ENCODE data around the gene ATP6V1F. TPM values are rescaled to one million over a fixed set of nuclear protein-coding genes. Genes with fewer than 3 reads are reported as not detected.

Gene ATP6V1F
- polyA plus RNA-seq, 1 donor (not counting 4 experiments of a cell fraction or from before 2014, with no cell fraction given): 263 TPM

DNA sequence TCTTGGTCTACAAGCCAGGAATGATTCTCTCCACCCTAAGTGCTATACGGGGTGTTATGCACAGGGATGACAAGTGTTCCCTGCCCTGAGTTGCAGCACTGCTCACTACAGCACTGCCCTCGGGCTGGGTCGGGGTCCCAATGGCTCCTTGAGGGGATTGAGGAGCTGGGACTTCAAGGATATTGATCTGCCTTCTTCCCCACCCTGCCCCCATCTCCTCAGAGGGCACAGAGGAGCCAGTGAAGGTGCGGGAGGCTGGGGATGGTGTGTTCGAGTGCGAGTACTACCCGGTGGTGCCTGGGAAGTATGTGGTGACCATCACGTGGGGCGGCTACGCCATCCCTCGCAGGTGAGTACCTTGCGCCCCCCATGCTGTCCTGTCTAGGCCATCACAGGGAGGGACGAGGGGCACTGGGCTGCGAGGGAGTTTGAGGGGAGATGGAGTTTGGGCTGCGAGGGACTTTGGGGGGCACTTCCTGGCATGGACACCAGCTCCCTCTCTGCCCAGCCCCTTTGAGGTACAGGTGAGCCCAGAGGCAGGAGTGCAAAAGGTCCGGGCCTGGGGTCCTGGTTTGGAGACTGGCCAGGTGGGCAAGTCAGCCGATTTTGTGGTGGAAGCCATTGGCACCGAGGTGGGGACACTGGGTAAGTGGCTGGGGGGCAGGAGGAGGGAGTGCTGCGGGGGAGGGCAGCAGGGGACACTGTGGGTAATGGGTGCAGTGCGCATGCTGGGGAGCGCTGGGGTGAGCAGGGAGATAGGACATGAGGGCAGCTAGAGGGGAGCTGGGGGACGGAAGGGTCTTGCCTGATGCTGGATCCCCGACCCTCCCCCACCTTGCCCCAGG, 22.1 kb upstream of the ATP6V1F start:
- no peaks in the 10 kb centered on the region for H4K20me1 ChIP-seq (ENCODE audit: control insufficient read depth, extremely low read depth, insufficient read depth, low read length)
- FAIRE-seq (no peak), DNase-seq (ENCODE audit: low read depth, low spot score) (no peak)
- no peaks in the 10 kb centered on the region for H3K79me2 ChIP-seq (ENCODE audit: control insufficient read depth, insufficient read depth, low read length)
- no peak overlapping the region for H2AFZ ChIP-seq (ENCODE audit: control insufficient read depth, low read length)
- TF ChIP-seq, protein P1, sequence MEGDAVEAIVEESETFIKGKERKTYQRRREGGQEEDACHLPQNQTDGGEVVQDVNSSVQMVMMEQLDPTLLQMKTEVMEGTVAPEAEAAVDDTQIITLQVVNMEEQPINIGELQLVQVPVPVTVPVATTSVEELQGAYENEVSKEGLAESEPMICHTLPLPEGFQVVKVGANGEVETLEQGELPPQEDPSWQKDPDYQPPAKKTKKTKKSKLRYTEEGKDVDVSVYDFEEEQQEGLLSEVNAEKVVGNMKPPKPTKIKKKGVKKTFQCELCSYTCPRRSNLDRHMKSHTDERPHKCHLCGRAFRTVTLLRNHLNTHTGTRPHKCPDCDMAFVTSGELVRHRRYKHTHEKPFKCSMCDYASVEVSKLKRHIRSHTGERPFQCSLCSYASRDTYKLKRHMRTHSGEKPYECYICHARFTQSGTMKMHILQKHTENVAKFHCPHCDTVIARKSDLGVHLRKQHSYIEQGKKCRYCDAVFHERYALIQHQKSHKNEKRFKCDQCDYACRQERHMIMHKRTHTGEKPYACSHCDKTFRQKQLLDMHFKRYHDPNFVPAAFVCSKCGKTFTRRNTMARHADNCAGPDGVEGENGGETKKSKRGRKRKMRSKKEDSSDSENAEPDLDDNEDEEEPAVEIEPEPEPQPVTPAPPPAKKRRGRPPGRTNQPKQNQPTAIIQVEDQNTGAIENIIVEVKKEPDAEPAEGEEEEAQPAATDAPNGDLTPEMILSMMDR (optimal IDR thresholded peaks at IDR 0.05 in 1 of 3, IDR thresholded peaks at IDR 0.05 in 1 of 3, conservative IDR thresholded peaks at IDR 0.05 in 1 of 3; ENCODE audit: extremely low read depth in 1 of 3, insufficient read depth in 2 of 3, low read length in 3 of 3): no peak
- TF ChIP-seq EZH2 (IDR thresholded peaks at IDR 0.05; ENCODE audit: low read length): no peak
- dilution Hi-C loops (cut with MboI; ENCODE audit: extremely low pct_ligation_motif_present, low sequenced_read_pairs): no loop called here
- no peaks in the 10 kb centered on the region for H3K27me3 ChIP-seq (ENCODE audit: control insufficient read depth, extremely low read depth, insufficient read depth, low read length)
- H3K4me2 ChIP-seq (ENCODE audit: control insufficient read depth, extremely low read depth, insufficient read depth, low read depth, low read length): no peak overlapping the region
- no peak overlapping the region for H3K9ac ChIP-seq (ENCODE audit: control insufficient read depth, extremely low read depth, insufficient read depth, low read length)
- no peaks in the 10 kb centered on the region for H3K36me3 ChIP-seq (ENCODE audit: control insufficient read depth in 2 of 2, extremely low read depth in 1 of 2, insufficient read depth in 2 of 2, low read length in 2 of 2)
- no peaks in the 10 kb centered on the region for H3K4me1 ChIP-seq (ENCODE audit: control insufficient read depth, extremely low read depth, insufficient read depth, low read length)
- H3K27ac ChIP-seq (ENCODE audit: control insufficient read depth, insufficient read depth, low read length): no peak overlapping the region
- no peaks in the 10 kb centered on the region for H3K9me1 ChIP-seq (ENCODE audit: control insufficient read depth, extremely low read depth, insufficient read depth, low read length)
- H3K4me3 ChIP-seq (ENCODE audit: control insufficient read depth in 2 of 3, extremely low read depth in 1 of 3, insufficient read depth in 2 of 3, low read depth in 1 of 3, low read length in 3 of 3): no peak overlapping the region
- H3K9me3 ChIP-seq (ENCODE audit: control insufficient read depth, low read depth, low read length): no peaks in the 10 kb centered on the region

DNA sequence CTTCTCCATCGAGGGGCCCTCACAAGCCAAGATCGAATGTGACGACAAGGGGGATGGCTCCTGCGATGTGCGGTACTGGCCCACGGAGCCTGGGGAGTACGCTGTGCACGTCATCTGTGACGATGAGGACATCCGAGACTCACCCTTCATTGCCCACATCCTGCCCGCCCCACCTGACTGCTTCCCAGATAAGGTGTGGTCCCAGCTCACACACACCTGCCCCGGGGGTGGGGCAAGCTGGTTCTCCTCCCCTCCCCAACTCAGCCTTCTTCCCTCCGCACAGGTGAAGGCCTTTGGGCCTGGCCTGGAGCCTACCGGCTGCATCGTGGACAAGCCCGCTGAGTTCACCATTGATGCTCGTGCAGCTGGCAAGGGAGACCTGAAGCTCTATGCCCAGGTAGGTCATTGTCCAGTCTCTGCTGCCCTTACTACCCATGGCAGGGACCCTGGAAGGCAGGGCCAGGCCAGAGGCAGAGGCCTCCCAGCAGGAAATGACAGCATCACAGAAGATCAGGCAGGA, 21.4 kb upstream of the ATP6V1F start:
- no peak for TF ChIP-seq EZH2 (IDR thresholded peaks at IDR 0.05; ENCODE audit: low read length)
- TF ChIP-seq, protein P1 (optimal IDR thresholded peaks at IDR 0.05 in 1 of 3, IDR thresholded peaks at IDR 0.05 in 1 of 3, conservative IDR thresholded peaks at IDR 0.05 in 1 of 3; ENCODE audit: extremely low read depth in 1 of 3, insufficient read depth in 2 of 3, low read length in 3 of 3): no peak
- DNase-seq (ENCODE audit: low read depth, low spot score) (no peak), FAIRE-seq (no peak)
- Histone ChIP-seq H3K9ac (ENCODE audit: control insufficient read depth, extremely low read depth, insufficient read depth, low read length) (no peak overlapping the region), H2AFZ (ENCODE audit: control insufficient read depth, low read length) (no peak overlapping the region), H3K4me1 (ENCODE audit: control insufficient read depth, extremely low read depth, insufficient read depth, low read length) (no peaks in the 10 kb centered on the region), H3K9me3 (ENCODE audit: control insufficient read depth, low read depth, low read length) (no peaks in the 10 kb centered on the region), H3K27me3 (ENCODE audit: control insufficient read depth, extremely low read depth, insufficient read depth, low read length) (no peaks in the 10 kb centered on the region), H4K20me1 (ENCODE audit: control insufficient read depth, extremely low read depth, insufficient read depth, low read length) (no peaks in the 10 kb centered on the region), H3K79me2 (ENCODE audit: control insufficient read depth, insufficient read depth, low read length) (no peaks in the 10 kb centered on the region), H3K4me2 (ENCODE audit: control insufficient read depth, extremely low read depth, insufficient read depth, low read depth, low read length) (no peak overlapping the region), H3K36me3 (ENCODE audit: control insufficient read depth in 2 of 2, extremely low read depth in 1 of 2, insufficient read depth in 2 of 2, low read length in 2 of 2) (no peaks in the 10 kb centered on the region), H3K27ac (ENCODE audit: control insufficient read depth, insufficient read depth, low read length) (no peak overlapping the region), H3K9me1 (ENCODE audit: control insufficient read depth, extremely low read depth, insufficient read depth, low read length) (no peaks in the 10 kb centered on the region), H3K4me3 (ENCODE audit: control insufficient read depth in 2 of 3, extremely low read depth in 1 of 3, insufficient read depth in 2 of 3, low read depth in 1 of 3, low read length in 3 of 3) (no peak overlapping the region)
- dilution Hi-C loops (cut with MboI; ENCODE audit: extremely low pct_ligation_motif_present, low sequenced_read_pairs): no loop called here
